Measurements from ENCODE around the gene STAC.

Gene STAC

DNA sequence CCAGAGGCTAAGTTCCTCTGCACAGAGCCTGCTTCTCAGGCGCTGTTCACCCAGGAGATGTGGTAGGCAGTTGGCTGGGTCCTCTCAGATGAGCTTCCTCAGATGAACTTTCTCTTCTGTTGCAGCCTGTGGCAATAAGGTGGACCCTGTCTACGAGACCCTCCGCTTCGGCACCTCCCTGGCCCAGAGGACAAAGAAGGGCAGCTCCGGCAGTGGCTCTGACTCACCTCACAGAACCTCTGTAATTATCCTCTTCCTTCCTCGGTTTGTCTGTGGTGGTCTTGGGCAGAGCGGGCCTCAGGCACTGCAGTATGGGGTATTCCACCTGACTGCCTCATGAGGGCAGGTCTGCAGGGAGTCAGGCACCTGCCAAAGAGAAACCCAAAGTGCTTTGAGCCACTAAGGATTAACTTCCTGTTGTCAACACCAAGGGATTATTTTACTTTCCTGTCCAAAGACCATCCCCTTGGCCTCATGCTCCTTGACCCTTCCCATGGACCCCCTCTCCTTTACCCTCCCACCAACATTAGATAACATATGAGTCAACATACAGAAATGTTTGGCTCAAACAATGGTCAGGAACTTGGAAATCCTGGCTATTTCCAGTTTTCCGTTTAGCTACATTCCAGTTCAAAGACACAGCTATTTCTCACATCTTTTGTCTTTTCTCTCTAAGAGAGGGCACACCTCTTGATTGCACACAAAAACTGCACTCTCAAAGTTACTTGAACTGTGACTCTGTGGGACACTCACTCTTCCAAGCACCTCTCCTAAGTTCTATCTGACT, 105.9 kb downstream of the STAC start:
- H3K27ac ChIP-seq (ENCODE audit: low read length), result no peak overlapping the region
- no peaks in the 10 kb centered on the region for H3K36me3 ChIP-seq (replicated peaks; ENCODE audit: low read depth, low read length)
- H3K27me3 ChIP-seq (ENCODE audit: low read depth, low read length), result peaks cover 7% of the 10 kb centered on the region; the same call in 1 of the 2 replicates
- no peak overlapping the region for H3K9ac ChIP-seq (ENCODE audit: low read length)
- H3K4me3 ChIP-seq (ENCODE audit: low read length), result no peak overlapping the region
- TF ChIP-seq EZH2phosphoT487 (IDR thresholded peaks at IDR 0.05; ENCODE audit: low read depth), result no peak
- TF ChIP-seq, protein P1, sequence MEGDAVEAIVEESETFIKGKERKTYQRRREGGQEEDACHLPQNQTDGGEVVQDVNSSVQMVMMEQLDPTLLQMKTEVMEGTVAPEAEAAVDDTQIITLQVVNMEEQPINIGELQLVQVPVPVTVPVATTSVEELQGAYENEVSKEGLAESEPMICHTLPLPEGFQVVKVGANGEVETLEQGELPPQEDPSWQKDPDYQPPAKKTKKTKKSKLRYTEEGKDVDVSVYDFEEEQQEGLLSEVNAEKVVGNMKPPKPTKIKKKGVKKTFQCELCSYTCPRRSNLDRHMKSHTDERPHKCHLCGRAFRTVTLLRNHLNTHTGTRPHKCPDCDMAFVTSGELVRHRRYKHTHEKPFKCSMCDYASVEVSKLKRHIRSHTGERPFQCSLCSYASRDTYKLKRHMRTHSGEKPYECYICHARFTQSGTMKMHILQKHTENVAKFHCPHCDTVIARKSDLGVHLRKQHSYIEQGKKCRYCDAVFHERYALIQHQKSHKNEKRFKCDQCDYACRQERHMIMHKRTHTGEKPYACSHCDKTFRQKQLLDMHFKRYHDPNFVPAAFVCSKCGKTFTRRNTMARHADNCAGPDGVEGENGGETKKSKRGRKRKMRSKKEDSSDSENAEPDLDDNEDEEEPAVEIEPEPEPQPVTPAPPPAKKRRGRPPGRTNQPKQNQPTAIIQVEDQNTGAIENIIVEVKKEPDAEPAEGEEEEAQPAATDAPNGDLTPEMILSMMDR (IDR thresholded peaks at IDR 0.05; ENCODE audit: low read depth, low read length), result no peak
- H2AFZ ChIP-seq (ENCODE audit: low read depth, low read length), result no peak overlapping the region
- H3K79me2 ChIP-seq (ENCODE audit: low read length), result no peaks in the 10 kb centered on the region
- H3K4me1 ChIP-seq (ENCODE audit: low read length), result peaks cover 19% of the 10 kb centered on the region
- H3K9me3 ChIP-seq (ENCODE audit: insufficient read depth, low read length), result no peaks in the 10 kb centered on the region
- no peak overlapping the region for H3K4me2 ChIP-seq (ENCODE audit: low read length)
- H4K20me1 ChIP-seq (ENCODE audit: insufficient read depth, low read length), result no peaks in the 10 kb centered on the region

DNA sequence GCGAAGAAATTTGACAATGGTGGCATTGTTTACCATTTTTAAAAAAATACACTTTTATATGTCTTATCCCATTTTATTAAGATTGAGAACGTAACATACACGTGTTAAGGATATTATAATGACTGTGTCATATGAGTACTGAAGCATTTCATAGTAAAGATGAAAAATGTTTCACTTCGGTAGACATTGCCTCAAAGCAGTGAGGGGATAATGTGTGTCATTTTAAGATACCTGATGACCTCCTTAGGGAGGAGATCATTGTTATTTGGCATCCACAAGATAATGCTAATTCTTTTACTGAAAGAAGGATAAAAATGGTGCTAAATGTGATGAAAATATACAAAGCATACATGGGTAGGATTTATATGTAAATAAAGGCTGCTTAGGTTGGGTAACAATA, 107.3 kb downstream of the STAC start:
- Histone ChIP-seq H3K4me1 (ENCODE audit: low read length) (peaks cover 24% of the 10 kb centered on the region), H4K20me1 (ENCODE audit: insufficient read depth, low read length) (no peaks in the 10 kb centered on the region), H3K4me3 (ENCODE audit: low read length) (no peak overlapping the region), H3K79me2 (ENCODE audit: low read length) (no peaks in the 10 kb centered on the region), H3K36me3 (replicated peaks; ENCODE audit: low read depth, low read length) (no peaks in the 10 kb centered on the region), H3K27me3 (ENCODE audit: low read depth, low read length) (peaks cover 7% of the 10 kb centered on the region; the same call in 1 of the 2 replicates), H3K9ac (ENCODE audit: low read length) (no peak overlapping the region), H3K27ac (ENCODE audit: low read length) (no peak overlapping the region), H3K9me3 (ENCODE audit: insufficient read depth, low read length) (no peaks in the 10 kb centered on the region), H3K4me2 (ENCODE audit: low read length) (no peak overlapping the region), H2AFZ (ENCODE audit: low read depth, low read length) (no peak overlapping the region)
- TF ChIP-seq EZH2phosphoT487 (IDR thresholded peaks at IDR 0.05; ENCODE audit: low read depth), result no peak
- TF ChIP-seq, protein P1 (IDR thresholded peaks at IDR 0.05; ENCODE audit: low read depth, low read length), result no peak

DNA sequence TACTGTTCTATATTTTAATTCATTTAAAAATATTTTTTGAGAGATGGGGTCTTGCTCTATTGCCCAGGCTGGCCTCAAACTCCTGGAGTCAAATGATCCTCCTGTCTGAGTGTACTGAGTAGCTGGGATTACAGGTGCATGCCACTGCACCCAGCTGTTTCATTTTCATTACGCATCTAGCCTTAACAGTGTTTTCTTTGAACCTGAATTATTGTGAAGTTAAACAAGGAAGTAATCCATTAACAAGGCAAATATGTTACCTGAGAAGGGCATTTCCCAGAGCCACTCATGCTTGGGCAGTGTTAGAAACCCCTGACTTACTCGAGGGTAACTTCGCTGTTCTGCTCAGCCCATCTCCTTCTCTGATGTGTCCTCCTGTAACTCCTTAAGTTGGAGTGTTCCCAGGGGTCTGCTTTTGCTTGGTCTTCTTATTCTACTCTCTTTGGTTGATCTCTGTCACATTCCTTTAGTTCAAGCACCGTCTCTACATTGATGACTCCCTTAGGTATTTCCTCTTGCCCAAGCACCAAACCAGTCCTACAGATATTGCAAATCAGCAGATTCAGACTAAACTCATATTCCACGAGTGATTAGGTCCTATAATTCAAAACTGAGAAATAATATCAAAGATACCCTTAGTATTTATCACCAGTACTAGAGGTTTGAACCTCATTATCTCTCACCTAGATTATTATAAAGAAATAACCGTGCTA, 107.9 kb downstream of the STAC start:
- H3K27me3 ChIP-seq (ENCODE audit: low read depth, low read length), result peaks cover 7% of the 10 kb centered on the region; the same call in 1 of the 2 replicates
- H2AFZ ChIP-seq (ENCODE audit: low read depth, low read length), result no peak overlapping the region
- H3K36me3 ChIP-seq (replicated peaks; ENCODE audit: low read depth, low read length), result no peaks in the 10 kb centered on the region
- TF ChIP-seq EZH2phosphoT487 (IDR thresholded peaks at IDR 0.05; ENCODE audit: low read depth), result no peak
- TF ChIP-seq, protein P1 (IDR thresholded peaks at IDR 0.05; ENCODE audit: low read depth, low read length), result no peak
- H3K4me1 ChIP-seq (ENCODE audit: low read length), result peaks cover 24% of the 10 kb centered on the region
- no peaks in the 10 kb centered on the region for H3K79me2 ChIP-seq (ENCODE audit: low read length)
- H3K4me3 ChIP-seq (ENCODE audit: low read length), result no peak overlapping the region
- H3K9me3 ChIP-seq (ENCODE audit: insufficient read depth, low read length), result no peaks in the 10 kb centered on the region
- H4K20me1 ChIP-seq (ENCODE audit: insufficient read depth, low read length), result no peaks in the 10 kb centered on the region
- no peak overlapping the region for H3K9ac ChIP-seq (ENCODE audit: low read length)
- H3K4me2 ChIP-seq (ENCODE audit: low read length), result peak overlapping the region; percentile 15; the same call in 1 of the 2 replicates
- H3K27ac ChIP-seq (ENCODE audit: low read length), result no peak overlapping the region

DNA sequence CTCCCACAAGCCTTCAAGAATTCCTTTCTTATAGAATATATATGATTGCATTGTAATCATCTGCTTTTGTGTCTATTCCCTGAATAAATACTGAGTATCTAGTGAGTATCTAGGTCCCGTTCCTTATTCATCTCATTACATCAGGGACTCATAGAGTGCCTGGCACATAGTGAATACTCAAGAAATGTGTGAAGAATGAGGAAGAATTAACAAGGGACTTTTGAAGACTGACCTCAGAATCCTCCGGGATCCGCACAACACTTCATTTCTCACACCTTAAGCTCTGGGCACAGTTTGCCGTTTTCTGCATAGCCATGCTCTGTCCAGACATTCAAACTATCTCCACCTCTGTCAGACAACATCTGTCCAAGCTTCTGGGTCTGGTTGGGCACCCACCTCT, 108.8 kb downstream of the STAC start:
- no peaks in the 10 kb centered on the region for H3K9me3 ChIP-seq (ENCODE audit: insufficient read depth, low read length)

More for the DNA sequence above, 108.8 kb downstream of the STAC start:
- H3K4me2 ChIP-seq (ENCODE audit: low read length), result peak overlapping the region; percentile 21; the same call in 1 of the 2 replicates
- H3K27ac ChIP-seq (ENCODE audit: low read length), result no peak overlapping the region
- H3K27me3 ChIP-seq (ENCODE audit: low read depth, low read length), result peaks cover 7% of the 10 kb centered on the region; the same call in 1 of the 2 replicates
- TF ChIP-seq, protein P1 (IDR thresholded peaks at IDR 0.05; ENCODE audit: low read depth, low read length), result no peak
- H3K36me3 ChIP-seq (replicated peaks; ENCODE audit: low read depth, low read length), result no peaks in the 10 kb centered on the region
- H3K79me2 ChIP-seq (ENCODE audit: low read length), result no peaks in the 10 kb centered on the region
- H3K4me1 ChIP-seq (ENCODE audit: low read length), result peaks cover 24% of the 10 kb centered on the region
- no peak overlapping the region for H3K4me3 ChIP-seq (ENCODE audit: low read length)
- H2AFZ ChIP-seq (ENCODE audit: low read depth, low read length), result no peak overlapping the region
- no peaks in the 10 kb centered on the region for H4K20me1 ChIP-seq (ENCODE audit: insufficient read depth, low read length)
- no peak overlapping the region for H3K9ac ChIP-seq (ENCODE audit: low read length)
